B cell (primary cell): ENCODE data around the gene ANKS6. TPM values are rescaled to one million over a fixed set of nuclear protein-coding genes. Genes with fewer than 3 reads are reported as not detected.

ENCODE experiments used
- ATAC-seq: fragments of 200-7000 bp; cut with Tn5 transposase; one replicate; pipeline ENCODE4 v1.10.0; 2021; ENCODE audit warnings: low read depth, mild to moderate bottlenecking, moderate number of reproducible peaks, moderate library complexity
- CTCF ChIA-PET: fragments of 350-600 bp; sonication (Branson Sonifier 250); formaldehyde crosslinking; loops from one replicate; lab custom pipeline; 2021; ENCODE audit warnings: antibody characterized with exemption, inconsistent platforms; lab: Charles Lee
- POLR2A ChIA-PET: fragments of 350-600 bp; sonication (Branson Sonifier 250); formaldehyde crosslinking; loops from one replicate; lab custom pipeline; 2021; ENCODE audit warnings: antibody characterized with exemption; lab: Charles Lee
- DNase-seq: peaks from one replicate; pipeline ENCODE4 v3.0.0; 2013
- H2AFZ ChIP-seq: 2 replicates; pipeline ENCODE4 v1.6.1; 2012; ENCODE audit warnings: mild to moderate bottlenecking, low read depth, low read length; ENCODE audit not compliant: insufficient read depth, poor library complexity, severe bottlenecking
- H3K27ac ChIP-seq, 2 donors: 1 replicate in 1 of 2; 2 replicates in 1 of 2; pipeline ENCODE4 v1.5.1; 2012 to 2013; ENCODE audit warnings: low read length in 2 of 2, mild to moderate bottlenecking in 2 of 2, moderate library complexity in 1 of 2
- H3K27me3 ChIP-seq, 4 experiments: fragments of 200-600 bp in 1 of 4; sonication (generic) in 1 of 4; replicated peaks in 1 of 4; 1 replicate in 2 of 4; 2 replicates in 2 of 4; pipeline versions ENCODE4 v1.6.1 to v1.7.0; 2013 to 2016; ENCODE audit warnings: low read length in 3 of 4, mild to moderate bottlenecking in 2 of 4, mixed read lengths in 1 of 4, moderate library complexity in 1 of 4; ENCODE audit not compliant: insufficient read depth in 4 of 4, control insufficient read depth in 3 of 4; ENCODE audit errors: control extremely low read depth in 1 of 4
- H3K36me3 ChIP-seq, 2 experiments: replicated peaks in 1 of 2; 1 replicate in 1 of 2; 2 replicates in 1 of 2; pipeline versions ENCODE4 v1.6.1 to v1.7.1; 2013; ENCODE audit warnings: low read length in 1 of 2; ENCODE audit not compliant: insufficient read depth in 2 of 2, control insufficient read depth in 1 of 2; ENCODE audit errors: control extremely low read depth in 1 of 2, extremely low read depth in 1 of 2
- H3K4me1 ChIP-seq, 2 donors: fragments of 200-600 bp in 1 of 2; sonication (generic) in 1 of 2; 1 replicate in 1 of 2; 2 replicates in 1 of 2; pipeline versions ENCODE4 v1.5.1 to v1.6.1; 2013 to 2017; ENCODE audit warnings: low read length in 2 of 2; ENCODE audit not compliant: control insufficient read depth in 2 of 2, insufficient read depth in 2 of 2
- H3K4me2 ChIP-seq: replicated peaks from 2 replicates; pipeline ENCODE3; 2012; ENCODE audit warnings: mild to moderate bottlenecking, low read depth, low read length; ENCODE audit not compliant: poor library complexity, severe bottlenecking
- H3K4me3 ChIP-seq, 5 experiments: fragments of 200-600 bp in 1 of 5; sonication (generic) in 1 of 5; 1 replicate in 3 of 5; 2 replicates in 2 of 5; pipeline versions ENCODE4 v1.5.1 to v1.7.0; 2011 to 2016; ENCODE audit warnings: low read length in 4 of 5, mild to moderate bottlenecking in 4 of 5, low read depth in 2 of 5, control low read depth in 1 of 5, moderate library complexity in 1 of 5; ENCODE audit not compliant: insufficient read depth in 1 of 5; ENCODE audit errors: control extremely low read depth in 1 of 5, extremely low read depth in 1 of 5
- H3K79me2 ChIP-seq: fragments of 200-600 bp; sonication (generic); one replicate; pipeline ENCODE4 v1.6.0; 2016; ENCODE audit warnings: low read length; ENCODE audit not compliant: control insufficient read depth, insufficient read depth
- H3K9ac ChIP-seq: fragments of 200-600 bp; sonication (generic); 2 replicates; pipeline ENCODE4 v1.6.1; 2017; ENCODE audit warnings: mild to moderate bottlenecking, low read length, moderate library complexity
- H3K9me3 ChIP-seq, 3 donors: one replicate each; pipeline versions ENCODE4 v1.6.1 to v1.7.1; 2013; ENCODE audit warnings: low read length in 2 of 3; ENCODE audit not compliant: control insufficient read depth in 2 of 3, insufficient read depth in 1 of 3; ENCODE audit errors: control extremely low read depth in 1 of 3
- H4K20me1 ChIP-seq: 2 replicates; pipeline ENCODE4 v1.6.0; 2012; ENCODE audit warnings: mild to moderate bottlenecking, low read length; ENCODE audit not compliant: insufficient read depth, control insufficient read depth, poor library complexity, severe bottlenecking
- H3K27ac Mint-ChIP-seq: one replicate; pipeline ENCODE4 v1.8.0; 2021; ENCODE audit warnings: mixed read lengths
- H3K27me3 Mint-ChIP-seq: one replicate; pipeline ENCODE4 v1.8.0; 2021; ENCODE audit warnings: mixed read lengths
- H3K4me1 Mint-ChIP-seq: one replicate; pipeline ENCODE4 v1.8.0; 2021; ENCODE audit warnings: mixed read lengths
- H3K4me3 Mint-ChIP-seq: one replicate; pipeline ENCODE4 v1.8.0; 2021; ENCODE audit warnings: mixed read lengths
- H3K9me3 Mint-ChIP-seq: one replicate; pipeline ENCODE4 v1.8.0; 2022; ENCODE audit warnings: mixed read lengths; ENCODE audit not compliant: insufficient read depth
- CTCF ChIP-seq: fragments of 200-600 bp; IDR thresholded peaks from one replicate; pipeline ENCODE4 v1.8.0; 2022; ENCODE audit warnings: antibody characterized with exemption, mild to moderate bottlenecking
- EZH2 ChIP-seq: IDR thresholded peaks from 2 replicates; pipeline ENCODE4 v1.6.1; 2012; ENCODE audit warnings: borderline replicate concordance, low read depth, mild to moderate bottlenecking, moderate library complexity, low read length; ENCODE audit not compliant: insufficient read depth, poor library complexity, severe bottlenecking
- WGBS: methylation state at CpG from one replicate; pipeline ENCODE4 v1.1.5; 2013; ENCODE audit warnings: missing lambda C conversion rate; ENCODE audit not compliant: insufficient coverage; 5-methylcytosine and 5-hydroxymethylcytosine counted together
- intact Hi-C: fragments of 100-400 bp; cut with micrococcal nuclease; formaldehyde crosslinking; loops from one replicate; pipeline ENCODE4 v1.10.0; 2022
- polyA plus RNA-seq: library from polyadenylated mRNA; depleted of rRNA; stranded (reverse); fragments of >200 nt; gene quantifications from 2 replicates; pipeline ENCODE4 v1.2.3, GENCODE V29; 2012
- total RNA-seq, 2 donors: library from RNA; stranded (reverse); fragments of 120-200 nt in 1 of 2; gene quantifications; 1 replicate in 1 of 2; 2 replicates in 1 of 2; pipeline versions ENCODE4 v1.2.3 to v1.2.4, GENCODE V29; 2013 to 2022

The ANKS6 gene
- total and polyA plus RNA-seq, 2 donors (not counting 1 experiment from before 2014, with no cell fraction given): 11.4 to 16.1 TPM

DNA sequence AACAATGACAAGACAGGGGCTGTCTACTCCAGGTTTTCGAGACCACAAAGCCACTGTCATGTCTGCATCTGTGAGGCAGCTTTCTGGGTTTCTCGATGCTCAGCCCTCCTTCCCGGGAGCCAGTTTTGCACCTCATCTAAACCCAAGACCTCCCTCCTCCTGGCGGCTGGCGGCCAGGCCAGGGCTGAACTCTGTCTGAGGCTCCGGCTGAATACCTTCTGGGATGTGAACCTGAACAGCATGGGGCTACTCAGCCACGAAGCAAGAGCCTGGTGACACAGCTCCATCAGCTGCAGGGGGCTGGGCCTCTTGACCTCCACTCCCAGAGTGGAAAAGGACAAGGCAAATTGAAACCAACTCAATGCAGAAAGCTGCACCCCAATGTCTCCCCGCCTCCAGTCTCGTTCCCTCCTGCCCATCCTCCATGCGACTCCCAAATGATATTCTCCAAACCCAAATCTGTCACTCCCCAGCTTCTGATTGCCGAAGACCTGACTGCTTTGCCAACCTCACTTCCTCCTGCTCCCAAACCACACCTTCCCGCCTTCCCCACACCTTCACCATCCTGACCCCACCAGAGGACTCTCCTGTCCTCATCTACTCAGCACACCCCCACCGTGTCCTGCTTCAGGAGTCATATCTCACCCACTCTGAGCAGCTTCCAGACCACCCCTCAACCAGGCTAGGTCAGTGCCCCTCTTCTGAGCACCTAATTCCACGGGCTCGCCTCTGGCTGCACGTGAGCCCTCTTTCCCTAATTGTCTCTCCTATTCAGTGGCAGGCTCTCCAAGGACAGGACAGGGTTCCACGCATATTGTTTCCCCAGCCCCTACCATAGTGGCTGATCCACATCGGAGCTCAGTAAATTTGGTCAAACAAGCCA, 4.5 kb downstream of the ANKS6 start:
- Histone ChIP-seq H3K4me2 (no peak overlapping the region), H3K36me3 (peaks cover 0 to 3% of the 10 kb centered on the region in 2 experiments), H2AFZ (no peak overlapping the region), H3K4me3 (no peak overlapping the region), H3K79me2 (no peaks in the 10 kb centered on the region), H3K4me1 (peaks cover 6 to 9% of the 10 kb centered on the region in 2 donors), H4K20me1 (no peaks in the 10 kb centered on the region), H3K27me3 (no peaks in the 10 kb centered on the region), H3K27ac (no peak overlapping the region), H3K9me3 (no peaks in the 10 kb centered on the region), H3K9ac (no peak overlapping the region)
- Mint-ChIP-seq H3K4me3 (no peak overlapping the region), H3K27ac (no peak overlapping the region), H3K9me3 (no peaks in the 10 kb centered on the region), H3K4me1 (peaks cover 24% of the 10 kb centered on the region), H3K27me3 (no peaks in the 10 kb centered on the region)
- WGBS: 87% methylated on average over 16 of the region's 18 CpGs
- intact Hi-C loops: loop anchor here (1.0 to 10.0 kb wide), 2 partner anchors 477 to 1643 kb away; no protein-coding TSS in a partner anchor
- ChIA-PET POLR2A (no interaction called here), CTCF (interaction anchor here (0.6 to 6.7 kb wide), 4 partner anchors 12 to 1566 kb away, joined by 3 to 46 read pairs (median 10); no protein-coding TSS in a partner anchor)
- ATAC-seq: no peak
- TF ChIP-seq EZH2 (no peak), CTCF (no peak)
- no peak for DNase-seq
